ENCODE data around the gene TP53RK. TPM values are rescaled to one million over a fixed set of nuclear protein-coding genes. Genes with fewer than 3 reads are reported as not detected.

TP53RK gene
- total RNA-seq, 1 donor from 2014 or later: 15.9 TPM

DNA sequence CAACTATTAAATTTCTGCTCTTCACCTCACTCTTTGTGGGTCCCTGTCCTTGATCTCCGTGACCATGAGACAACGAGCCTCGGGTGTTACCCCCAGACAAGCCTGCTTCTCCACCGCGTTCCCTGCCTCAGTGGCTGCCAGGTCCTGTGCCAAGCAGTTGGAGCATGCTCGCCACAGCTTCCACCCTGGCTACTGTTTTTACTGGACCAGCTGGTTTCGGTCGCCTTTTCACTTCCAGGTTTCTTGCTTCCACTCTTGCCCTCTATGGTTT lies 5.6 kb downstream of the TP53RK start:
- Mint-ChIP-seq H3K27ac (peak overlapping the region; percentile 12), H3K27me3 (ENCODE audit: insufficient read depth, low read depth) (peaks cover 5% of the 10 kb centered on the region), H3K4me1 (peaks cover 42% of the 10 kb centered on the region)

GRCh38 chr20:46683011-46683667 lies 6.1 kb downstream of the TP53RK start:
- H3K27me3 ChIP-seq: no peaks in the 10 kb centered on the region
- peaks cover under 1% of the 10 kb centered on the region for H3K27me3 Mint-ChIP-seq (ENCODE audit: insufficient read depth, low read depth)
- no peaks in the 10 kb centered on the region for H3K9me3 ChIP-seq (ENCODE audit: low read depth)
- peaks cover 37% of the 10 kb centered on the region for H3K4me1 Mint-ChIP-seq
- H3K36me3 ChIP-seq: peaks cover 8% of the 10 kb centered on the region
- peaks cover 34% of the 10 kb centered on the region for H3F3A ChIP-seq (ENCODE audit: low read depth)
- H3K9me3 Mint-ChIP-seq: no peaks in the 10 kb centered on the region
- H3K4me2 ChIP-seq: peak overlapping the region; percentile 73
- peak overlapping the region; percentile 12 for H3K27ac Mint-ChIP-seq
- H3K9ac ChIP-seq: no peak overlapping the region
- peaks cover 60% of the 10 kb centered on the region for H3K79me2 ChIP-seq (ENCODE audit: low read depth)
- no peak overlapping the region for H3K27ac ChIP-seq
- TF ChIP-seq EZH2 (IDR thresholded peaks at IDR 0.05): no peak
- no peak for TF ChIP-seq CTCF (IDR thresholded peaks at IDR 0.05)
- TF ChIP-seq EZH2phosphoT487 (IDR thresholded peaks at IDR 0.05): no peak
- H3K4me3 ChIP-seq: peak overlapping the region; percentile 43
- peaks cover 27% of the 10 kb centered on the region for H3K4me1 ChIP-seq
- peak overlapping the region; percentile 69 for H3K4me3 Mint-ChIP-seq
- no peak for DNase-seq (ENCODE audit: low spot score)
- no peak overlapping the region for H2AFZ ChIP-seq (replicated peaks)
- H4K20me1 ChIP-seq (ENCODE audit: low read depth): peaks cover 7% of the 10 kb centered on the region
- H3K36me3 Mint-ChIP-seq: peaks cover 25% of the 10 kb centered on the region

More for the DNA sequence above, 5.6 kb downstream of the TP53RK start:
- no peak for DNase-seq (ENCODE audit: low spot score)
- peak overlapping the region; percentile 13 for H2AFZ ChIP-seq (replicated peaks)
- TF ChIP-seq EZH2 (IDR thresholded peaks at IDR 0.05) (no peak), EZH2phosphoT487 (IDR thresholded peaks at IDR 0.05) (no peak), CTCF (IDR thresholded peaks at IDR 0.05) (no peak)
- Mint-ChIP-seq H3K4me3 (peak overlapping the region; percentile 69), H3K36me3 (peaks cover 20% of the 10 kb centered on the region), H3K9me3 (no peaks in the 10 kb centered on the region)
- no peaks in the 10 kb centered on the region for H3K27me3 ChIP-seq
- no peaks in the 10 kb centered on the region for H3K9me3 ChIP-seq (ENCODE audit: low read depth)
- H3K9ac ChIP-seq: no peak overlapping the region
- H3K36me3 ChIP-seq: peaks cover 8% of the 10 kb centered on the region
- H3K4me2 ChIP-seq: peak overlapping the region; percentile 73
- H4K20me1 ChIP-seq (ENCODE audit: low read depth): peaks cover 7% of the 10 kb centered on the region
- H3K27ac ChIP-seq: no peak overlapping the region
- H3K4me3 ChIP-seq: peak overlapping the region; percentile 43
- peaks cover 65% of the 10 kb centered on the region for H3K79me2 ChIP-seq (ENCODE audit: low read depth)
- H3K4me1 ChIP-seq: peaks cover 29% of the 10 kb centered on the region
- peaks cover 38% of the 10 kb centered on the region for H3F3A ChIP-seq (ENCODE audit: low read depth)

- DNase-seq (ENCODE audit: low spot score): peak; percentile 24
- H3F3A ChIP-seq (ENCODE audit: low read depth): peaks cover 33% of the 10 kb centered on the region
- no peak overlapping the region for H2AFZ ChIP-seq (replicated peaks)
- Mint-ChIP-seq H3K9me3 (no peaks in the 10 kb centered on the region), H3K27ac (no peak overlapping the region), H3K4me3 (no peak overlapping the region), H3K36me3 (peaks cover 25% of the 10 kb centered on the region), H3K4me1 (peaks cover 34% of the 10 kb centered on the region), H3K27me3 (ENCODE audit: insufficient read depth, low read depth) (no peaks in the 10 kb centered on the region)
- H4K20me1 ChIP-seq (ENCODE audit: low read depth): peaks cover 7% of the 10 kb centered on the region
- peaks cover 18% of the 10 kb centered on the region for H3K4me1 ChIP-seq
- H3K27ac ChIP-seq: no peak overlapping the region
- H3K4me2 ChIP-seq: peak overlapping the region; percentile 73
- H3K9me3 ChIP-seq (ENCODE audit: low read depth): no peaks in the 10 kb centered on the region
- peaks cover 8% of the 10 kb centered on the region for H3K36me3 ChIP-seq
- no peaks in the 10 kb centered on the region for H3K27me3 ChIP-seq
- peaks cover 51% of the 10 kb centered on the region for H3K79me2 ChIP-seq (ENCODE audit: low read depth)
- TF ChIP-seq CTCF (IDR thresholded peaks at IDR 0.05) (no peak), EZH2phosphoT487 (IDR thresholded peaks at IDR 0.05) (no peak), EZH2 (IDR thresholded peaks at IDR 0.05) (no peak)
- H3K4me3 ChIP-seq: no peak overlapping the region
- H3K9ac ChIP-seq: no peak overlapping the region
Observed at GRCh38 chr20:46682063-46682821, 7.0 kb downstream of the TP53RK start.

All from neural progenitor cell (in vitro differentiated cells).